ENCODE data around the gene CD83.

DNA sequence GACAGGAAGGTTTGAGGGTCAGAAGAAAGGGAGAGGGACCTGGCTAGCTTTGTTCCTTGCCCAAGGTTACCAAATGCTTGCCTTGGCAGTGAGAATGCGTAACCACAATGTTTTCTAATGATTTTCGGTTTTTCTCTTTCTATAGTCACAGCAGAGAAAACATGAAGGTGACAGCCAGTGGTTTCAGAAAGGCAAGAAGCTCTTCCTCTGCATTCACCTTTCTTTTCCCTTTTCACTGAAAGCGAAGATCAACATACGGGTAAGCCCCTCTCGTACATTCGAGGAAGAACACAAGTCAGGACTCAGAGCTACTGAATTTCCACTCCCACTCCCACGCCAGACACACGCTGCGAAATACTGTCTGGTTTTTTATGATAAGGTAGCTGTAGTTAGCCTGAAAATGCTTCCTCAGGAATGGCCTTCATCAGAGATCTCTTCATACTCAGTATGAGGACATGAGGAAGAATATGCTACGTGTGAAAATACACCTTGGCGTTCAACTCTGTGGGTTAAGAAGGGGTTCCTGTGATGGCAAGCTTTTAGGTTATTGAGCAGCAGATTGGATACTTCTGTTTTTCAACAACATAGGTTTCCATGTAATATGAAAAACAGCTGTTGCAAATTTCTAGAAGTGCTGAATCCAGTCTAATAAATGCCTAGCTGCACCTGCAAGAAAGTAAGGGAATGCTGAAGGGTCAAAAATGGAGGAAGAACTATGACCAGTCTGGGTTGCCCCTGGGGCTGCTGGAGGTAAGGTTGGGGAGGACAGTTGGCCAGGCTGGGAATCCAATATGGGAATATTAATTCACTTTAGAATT is 7.4 kb upstream of the CD83 start:
- TF ChIP-seq, protein P1, sequence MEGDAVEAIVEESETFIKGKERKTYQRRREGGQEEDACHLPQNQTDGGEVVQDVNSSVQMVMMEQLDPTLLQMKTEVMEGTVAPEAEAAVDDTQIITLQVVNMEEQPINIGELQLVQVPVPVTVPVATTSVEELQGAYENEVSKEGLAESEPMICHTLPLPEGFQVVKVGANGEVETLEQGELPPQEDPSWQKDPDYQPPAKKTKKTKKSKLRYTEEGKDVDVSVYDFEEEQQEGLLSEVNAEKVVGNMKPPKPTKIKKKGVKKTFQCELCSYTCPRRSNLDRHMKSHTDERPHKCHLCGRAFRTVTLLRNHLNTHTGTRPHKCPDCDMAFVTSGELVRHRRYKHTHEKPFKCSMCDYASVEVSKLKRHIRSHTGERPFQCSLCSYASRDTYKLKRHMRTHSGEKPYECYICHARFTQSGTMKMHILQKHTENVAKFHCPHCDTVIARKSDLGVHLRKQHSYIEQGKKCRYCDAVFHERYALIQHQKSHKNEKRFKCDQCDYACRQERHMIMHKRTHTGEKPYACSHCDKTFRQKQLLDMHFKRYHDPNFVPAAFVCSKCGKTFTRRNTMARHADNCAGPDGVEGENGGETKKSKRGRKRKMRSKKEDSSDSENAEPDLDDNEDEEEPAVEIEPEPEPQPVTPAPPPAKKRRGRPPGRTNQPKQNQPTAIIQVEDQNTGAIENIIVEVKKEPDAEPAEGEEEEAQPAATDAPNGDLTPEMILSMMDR (conservative IDR thresholded peaks at IDR 0.05; ENCODE audit: low read length), result no peak
- no peak for TF ChIP-seq EZH2phosphoT487 (IDR thresholded peaks at IDR 0.05; ENCODE audit: borderline replicate concordance, low read depth, low read length)

Measured in OCI-LY7 (cell line).